D721Med (cell line): Measurements from ENCODE around the gene FCSK.

ENCODE experiments used
- DNase-seq: peaks from one replicate; pipeline ENCODE4 v3.0.0; 2011; ENCODE audit warnings: low spot score; ENCODE audit not compliant: insufficient read length
- FAIRE-seq: peaks from 2 replicates; lab custom pipeline; 2011; peaks lifted over from hg19 to GRCh38; lab: Jason Lieb, UNC
- TF ChIP-seq, protein P1 (sequence below): IDR thresholded peaks from 2 replicates; pipeline ENCODE4 v1.5.1; 2012; ENCODE audit warnings: mild to moderate bottlenecking, control low read depth; ENCODE audit not compliant: insufficient read depth; ENCODE audit errors: missing control alignments

FCSK gene

DNA sequence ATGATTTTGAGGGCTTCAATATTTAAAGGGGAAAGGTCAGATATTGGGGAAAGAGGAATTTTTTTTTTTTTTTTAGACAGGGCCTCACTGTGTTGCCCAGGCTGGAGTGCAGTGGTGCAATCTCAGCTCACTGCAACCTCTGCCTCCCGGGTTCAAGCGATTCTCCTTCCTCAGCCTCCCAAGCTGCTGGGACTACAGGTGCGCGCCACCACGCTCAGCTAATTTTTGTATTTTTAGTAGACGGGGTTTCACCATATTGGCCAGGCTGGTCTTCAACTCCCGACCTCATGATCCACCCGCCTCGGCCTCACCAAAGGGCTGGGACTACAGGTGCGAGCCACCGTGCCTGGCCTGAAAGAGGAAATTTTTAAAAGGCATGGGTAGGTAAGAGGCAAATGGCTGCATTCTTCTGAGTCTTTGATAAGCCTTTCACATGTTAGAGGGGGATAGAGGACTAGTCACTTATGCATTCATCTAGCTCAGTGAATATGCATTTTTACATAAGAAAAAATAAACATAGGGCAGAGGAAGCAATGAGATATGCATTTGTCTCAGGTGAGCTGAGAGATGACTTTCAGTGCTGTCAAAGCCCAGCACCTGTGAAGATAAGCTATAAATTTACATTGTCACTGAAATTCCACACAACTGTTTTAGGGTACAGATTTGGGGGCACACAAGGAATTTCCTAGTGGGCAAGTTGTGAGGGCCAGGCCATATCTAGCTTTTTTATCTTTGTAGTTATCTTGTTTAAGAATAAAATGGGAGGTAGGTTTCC lies 1.1 kb upstream of the FCSK start:
- FAIRE-seq = no peak
- TF ChIP-seq, protein P1, sequence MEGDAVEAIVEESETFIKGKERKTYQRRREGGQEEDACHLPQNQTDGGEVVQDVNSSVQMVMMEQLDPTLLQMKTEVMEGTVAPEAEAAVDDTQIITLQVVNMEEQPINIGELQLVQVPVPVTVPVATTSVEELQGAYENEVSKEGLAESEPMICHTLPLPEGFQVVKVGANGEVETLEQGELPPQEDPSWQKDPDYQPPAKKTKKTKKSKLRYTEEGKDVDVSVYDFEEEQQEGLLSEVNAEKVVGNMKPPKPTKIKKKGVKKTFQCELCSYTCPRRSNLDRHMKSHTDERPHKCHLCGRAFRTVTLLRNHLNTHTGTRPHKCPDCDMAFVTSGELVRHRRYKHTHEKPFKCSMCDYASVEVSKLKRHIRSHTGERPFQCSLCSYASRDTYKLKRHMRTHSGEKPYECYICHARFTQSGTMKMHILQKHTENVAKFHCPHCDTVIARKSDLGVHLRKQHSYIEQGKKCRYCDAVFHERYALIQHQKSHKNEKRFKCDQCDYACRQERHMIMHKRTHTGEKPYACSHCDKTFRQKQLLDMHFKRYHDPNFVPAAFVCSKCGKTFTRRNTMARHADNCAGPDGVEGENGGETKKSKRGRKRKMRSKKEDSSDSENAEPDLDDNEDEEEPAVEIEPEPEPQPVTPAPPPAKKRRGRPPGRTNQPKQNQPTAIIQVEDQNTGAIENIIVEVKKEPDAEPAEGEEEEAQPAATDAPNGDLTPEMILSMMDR = no peak
- no peak for DNase-seq

DNA sequence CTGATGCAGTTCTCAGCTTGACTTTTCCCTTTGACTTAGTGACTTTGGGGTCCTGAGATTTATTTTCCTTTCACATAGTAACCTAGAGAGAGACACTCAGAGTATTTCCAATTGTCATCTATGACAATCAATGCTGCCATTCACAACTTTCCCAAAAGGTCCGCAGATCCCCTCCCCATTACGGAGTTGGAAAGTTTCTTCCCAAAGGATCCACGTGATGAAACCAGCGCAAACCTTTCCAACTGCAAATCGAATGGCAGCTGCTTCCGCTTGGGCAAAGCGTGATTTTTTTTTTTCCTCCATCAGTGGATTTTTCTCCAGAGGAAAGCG lies 538 bp upstream of the FCSK start:
- TF ChIP-seq, protein P1 = no peak
- FAIRE-seq = no peak
- no peak for DNase-seq

DNA sequence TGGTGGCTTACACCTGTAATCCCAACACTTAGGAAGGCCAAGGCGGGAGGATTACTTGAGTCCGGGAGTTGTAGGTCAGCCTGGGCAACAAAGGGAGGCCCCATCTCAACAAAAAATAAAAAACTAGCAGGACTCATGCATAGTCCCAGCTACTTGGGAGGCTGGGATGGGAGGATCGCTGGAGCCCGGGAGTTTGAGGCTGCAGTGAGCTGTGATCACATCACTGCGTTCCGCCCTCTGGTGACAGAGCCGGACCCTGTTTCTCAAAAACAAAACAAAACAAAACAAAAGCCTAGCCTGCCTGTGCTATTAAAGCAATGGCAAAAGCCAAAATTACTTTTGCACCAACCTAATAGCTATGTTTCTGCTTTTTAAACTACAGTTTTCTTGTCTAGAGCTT lies 1.5 kb downstream of the FCSK start:
- no peak for FAIRE-seq
- TF ChIP-seq, protein P1 = no peak

DNA sequence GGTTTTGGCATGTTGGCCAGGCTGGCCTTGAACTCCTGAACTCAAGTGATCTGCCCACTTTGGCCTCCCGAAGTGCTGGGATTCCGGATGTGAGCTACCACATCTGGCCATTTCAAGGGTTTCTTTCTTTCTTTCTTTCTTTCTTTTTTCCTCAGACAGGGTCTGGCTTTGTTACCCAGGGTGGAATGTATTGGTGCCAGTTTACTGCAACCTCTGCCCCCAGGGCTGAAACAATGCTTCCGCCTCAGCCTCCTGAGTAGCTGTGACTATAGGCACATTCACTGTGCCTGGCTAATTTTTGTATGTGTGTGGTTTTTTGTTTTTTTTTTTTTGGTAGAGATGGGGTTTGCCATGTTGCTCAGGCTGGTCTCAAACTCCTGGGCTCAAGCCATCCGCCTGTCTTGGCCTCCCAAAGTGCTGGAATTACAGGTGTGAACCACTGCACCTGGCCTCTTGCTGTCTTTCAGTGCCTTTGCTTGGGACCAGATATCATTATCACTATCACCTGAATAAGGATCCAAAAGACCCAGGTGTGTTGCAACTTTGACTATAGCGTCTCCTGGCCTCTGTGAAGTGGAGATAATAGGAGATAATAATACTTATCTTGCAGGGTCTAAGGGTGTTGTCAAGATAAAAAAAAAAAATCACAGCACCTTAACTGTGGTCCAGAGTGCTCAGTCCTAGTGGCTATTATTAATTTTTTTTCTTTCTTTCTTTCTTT lies 3.2 kb downstream of the FCSK start:
- TF ChIP-seq, protein P1 = no peak
- DNase-seq (no peak), FAIRE-seq (no peak)

More for the DNA sequence above, 1.5 kb downstream of the FCSK start:
- no peak for DNase-seq

DNA sequence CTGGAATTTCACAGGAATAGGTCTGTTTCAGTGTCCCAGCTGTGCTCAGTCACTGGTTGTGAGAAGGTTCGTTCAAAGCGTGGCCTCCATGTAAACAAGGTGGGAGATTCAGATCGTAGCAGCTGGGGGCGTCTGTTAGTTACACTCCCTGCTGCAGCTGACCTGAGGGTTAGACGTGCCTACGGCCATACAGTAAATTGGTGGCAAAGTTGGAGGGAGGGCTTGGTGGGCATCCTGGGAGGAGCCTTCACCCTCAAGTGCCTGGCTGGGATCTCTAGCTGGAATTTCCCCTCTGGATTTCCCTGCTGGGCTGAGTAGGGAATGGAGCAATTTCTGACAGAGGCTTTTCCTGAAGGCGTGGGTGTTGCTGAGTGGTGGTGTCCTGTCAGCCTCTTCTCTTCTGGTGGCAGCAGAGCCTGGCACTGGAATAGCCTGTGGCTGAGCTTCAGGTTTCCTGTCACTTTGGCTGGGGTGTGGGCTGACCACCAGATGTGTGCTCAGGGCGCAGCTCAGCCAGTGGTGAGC lies 6.4 kb downstream of the FCSK start:
- DNase-seq (no peak), FAIRE-seq (no peak)
- TF ChIP-seq, protein P1 = no peak

DNA sequence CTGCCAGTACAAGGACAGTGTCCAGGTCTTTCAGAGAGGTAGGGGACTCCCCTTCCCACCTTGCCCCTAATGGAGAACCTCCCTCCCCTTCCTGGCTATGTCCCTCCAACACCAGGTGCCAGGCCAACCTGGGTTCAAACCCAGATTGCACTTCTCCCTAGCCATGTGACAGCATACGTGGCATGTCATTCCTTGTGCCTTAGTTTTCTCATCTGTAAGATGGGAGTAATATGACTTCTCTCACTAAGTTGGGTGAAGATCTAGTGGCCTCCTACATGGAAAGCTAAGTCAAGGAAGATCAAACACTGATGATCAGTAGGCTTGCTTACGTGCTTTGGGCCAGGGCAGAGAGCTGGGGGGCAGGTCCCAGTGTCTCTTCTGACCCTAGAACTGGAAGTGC lies 8.8 kb downstream of the FCSK start:
- FAIRE-seq = no peak
- TF ChIP-seq, protein P1 = no peak
- DNase-seq = no peak
